H1 (cell line): ENCODE results near the gene CCDC51. TPM values are rescaled to one million over a fixed set of nuclear protein-coding genes. Genes with fewer than 3 reads are reported as not detected.

Source experiments
- ASH2L ChIP-seq: fragments of 200-600, 300-600 bp; sonication (generic); IDR thresholded peaks from one replicate; pipeline ENCODE4 v1.7.1; 2017; ENCODE audit warnings: low read length
- BACH1 ChIP-seq: IDR thresholded peaks from 2 replicates; pipeline ENCODE4 v1.6.1; 2012; ENCODE audit warnings: low read length, improper control_type of control experiment
- CEBPB ChIP-seq: IDR thresholded peaks from 2 replicates; pipeline ENCODE4 v1.6.1; 2012; ENCODE audit warnings: low read depth, low read length
- FOSL1 ChIP-seq: IDR thresholded peaks from 2 replicates; pipeline ENCODE4 v1.6.1; 2011; ENCODE audit warnings: mild to moderate bottlenecking, low read depth, low read length, moderate library complexity; ENCODE audit not compliant: insufficient read depth
- GTF2F1 ChIP-seq: IDR thresholded peaks from 2 replicates; pipeline ENCODE4 v1.6.1; 2012; ENCODE audit warnings: low read depth, low read length, improper control_type of control experiment, borderline replicate concordance
- JUN ChIP-seq: IDR thresholded peaks from 2 replicates; pipeline ENCODE4 v1.6.1; 2011; ENCODE audit warnings: low read depth, mild to moderate bottlenecking, improper control_type of control experiment, low read length
- POLR2A ChIP-seq, 2 experiments: IDR thresholded peaks; 1 replicate in 1 of 2; 2 replicates in 1 of 2; pipeline ENCODE4 v1.6.1; 2011; ENCODE audit warnings: low read depth in 2 of 2, low read length in 2 of 2, mild to moderate bottlenecking in 2 of 2; ENCODE audit errors: control extremely low read depth in 1 of 2
- polyA plus RNA-seq, 7 experiments: library from polyadenylated mRNA; depleted of rRNA in 3 of 7; stranded (reverse) in 5 of 7; unstranded in 2 of 7; fragments of >200 nt in 5 of 7; fragments of 200-250 nt in 2 of 7; gene quantifications; 1 replicate in 5 of 7; 2 replicates in 1 of 7; 4 replicates in 1 of 7; pipeline versions ENCODE4 v1.2.1 to v1.2.3, GENCODE V29; 2011 to 2013; ENCODE audit warnings: missing spikeins in 2 of 7, mixed read lengths in 2 of 7
- total RNA-seq: library from RNA; stranded (reverse); fragmentation: NEBNext Ultra II Directional; extraction: Animal tissue kit (Norgen Biotek cat#: 25700); gene quantifications from 2 replicates; pipeline ENCODE4 v1.2.1, GENCODE V29; 2021
- TF ChIP-seq, protein P1 (sequence below): IDR thresholded peaks from 2 replicates; pipeline ENCODE4 v1.6.1; 2011; ENCODE audit warnings: low read depth, mild to moderate bottlenecking, low read length; ENCODE audit not compliant: insufficient read depth

Gene CCDC51
- total and polyA plus RNA-seq, 2 of the 8 experiments (the other 6 are each of a cell fraction or from before 2014, with no cell fraction given) = 21.3 to 21.4 TPM

DNA sequence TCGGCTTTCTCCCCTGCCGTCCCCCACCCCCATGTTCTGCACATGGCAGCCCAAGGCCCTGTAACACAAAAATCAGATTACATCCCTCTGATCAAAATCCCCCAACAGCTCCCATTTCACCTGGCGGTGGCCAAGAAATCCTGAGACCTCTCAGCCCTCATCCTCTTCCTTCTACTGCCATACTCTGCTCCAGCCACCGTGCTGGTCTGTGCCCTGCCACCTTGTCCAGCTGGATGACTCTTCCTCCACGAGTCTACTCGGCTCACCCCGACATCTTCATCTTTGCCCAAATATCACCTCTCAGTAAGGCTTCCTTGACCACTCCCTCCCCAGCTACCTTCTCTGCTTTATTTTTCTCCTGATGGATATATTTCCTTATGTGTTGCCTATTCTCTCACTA is 3.1 kb downstream of the CCDC51 start (continued):
- TF ChIP-seq, protein P1, sequence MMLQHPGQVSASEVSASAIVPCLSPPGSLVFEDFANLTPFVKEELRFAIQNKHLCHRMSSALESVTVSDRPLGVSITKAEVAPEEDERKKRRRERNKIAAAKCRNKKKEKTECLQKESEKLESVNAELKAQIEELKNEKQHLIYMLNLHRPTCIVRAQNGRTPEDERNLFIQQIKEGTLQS = no peak
- TF ChIP-seq POLR2A (IDR thresholded peaks at IDR 0.05; ENCODE audit: control extremely low read depth in 1 of 2, low read depth in 2 of 2, low read length in 2 of 2) = no peak
- TF ChIP-seq BACH1 = no peak
- TF ChIP-seq FOSL1 = no peak
- TF ChIP-seq GTF2F1 = no peak
- no peak for TF ChIP-seq JUN
- TF ChIP-seq CEBPB = no peak
- no peak for TF ChIP-seq ASH2L
